Fibroblast of lung (primary cell): ENCODE data around the gene SDK1.

Source experiments
- EZH2 ChIP-seq: IDR thresholded peaks from 2 replicates; pipeline ENCODE4 v1.5.1; 2012; ENCODE audit warnings: low read length, control low read depth, mild to moderate bottlenecking; ENCODE audit errors: missing control alignments
- TF ChIP-seq, protein P1 (sequence below), 2 donors: IDR thresholded peaks in 1 of 2; conservative IDR thresholded peaks in 1 of 2; 1 replicate in 1 of 2; 2 replicates in 1 of 2; pipeline ENCODE4 v1.5.1; 2011 to 2012; ENCODE audit warnings: low read length in 2 of 2, control low read depth in 1 of 2, inconsistent platforms in 1 of 2, low read depth in 1 of 2, mild to moderate bottlenecking in 1 of 2

DNA sequence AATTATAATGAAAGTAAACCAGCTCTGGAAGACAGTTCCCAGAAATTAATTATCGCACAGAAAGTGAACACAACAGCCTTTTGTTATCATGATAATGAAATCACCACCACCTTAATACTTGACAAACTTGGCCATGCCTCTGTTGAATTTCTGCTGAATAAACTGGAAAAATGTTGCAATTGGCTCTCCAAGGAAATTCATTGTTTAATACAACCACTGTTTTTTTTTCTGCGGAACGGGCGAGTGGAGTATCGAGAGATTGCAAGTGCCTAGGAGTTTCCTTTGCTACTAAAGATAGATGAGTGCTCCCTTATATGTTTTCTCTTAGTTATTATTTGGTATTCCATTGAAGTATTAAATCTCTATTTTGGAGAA lies 657.0 kb downstream of the SDK1 start:
- TF ChIP-seq, protein P1, sequence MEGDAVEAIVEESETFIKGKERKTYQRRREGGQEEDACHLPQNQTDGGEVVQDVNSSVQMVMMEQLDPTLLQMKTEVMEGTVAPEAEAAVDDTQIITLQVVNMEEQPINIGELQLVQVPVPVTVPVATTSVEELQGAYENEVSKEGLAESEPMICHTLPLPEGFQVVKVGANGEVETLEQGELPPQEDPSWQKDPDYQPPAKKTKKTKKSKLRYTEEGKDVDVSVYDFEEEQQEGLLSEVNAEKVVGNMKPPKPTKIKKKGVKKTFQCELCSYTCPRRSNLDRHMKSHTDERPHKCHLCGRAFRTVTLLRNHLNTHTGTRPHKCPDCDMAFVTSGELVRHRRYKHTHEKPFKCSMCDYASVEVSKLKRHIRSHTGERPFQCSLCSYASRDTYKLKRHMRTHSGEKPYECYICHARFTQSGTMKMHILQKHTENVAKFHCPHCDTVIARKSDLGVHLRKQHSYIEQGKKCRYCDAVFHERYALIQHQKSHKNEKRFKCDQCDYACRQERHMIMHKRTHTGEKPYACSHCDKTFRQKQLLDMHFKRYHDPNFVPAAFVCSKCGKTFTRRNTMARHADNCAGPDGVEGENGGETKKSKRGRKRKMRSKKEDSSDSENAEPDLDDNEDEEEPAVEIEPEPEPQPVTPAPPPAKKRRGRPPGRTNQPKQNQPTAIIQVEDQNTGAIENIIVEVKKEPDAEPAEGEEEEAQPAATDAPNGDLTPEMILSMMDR (conservative IDR thresholded peaks at IDR 0.05 in 1 of 2, IDR thresholded peaks at IDR 0.05 in 1 of 2; ENCODE audit: low read depth in 1 of 2, low read length in 2 of 2) = no peak
- TF ChIP-seq EZH2 = no peak
